Endothelial cell of umbilical vein (primary cell): ENCODE measurements around the gene CHIT1.

Experiments
- CTCF ChIP-seq, 2 donors: IDR thresholded peaks; 1 replicate in 1 of 2; 2 replicates in 1 of 2; pipeline ENCODE4 v1.5.1; 2011; ENCODE audit warnings: low read length in 2 of 2, mild to moderate bottlenecking in 2 of 2, moderate library complexity in 2 of 2, control low read depth in 1 of 2, inconsistent platforms in 1 of 2, low read depth in 1 of 2; ENCODE audit not compliant: insufficient read depth in 1 of 2; ENCODE audit errors: extremely low read depth in 1 of 2
- EZH2 ChIP-seq: IDR thresholded peaks from 2 replicates; pipeline ENCODE4 v1.6.1; 2012; ENCODE audit warnings: borderline replicate concordance, low read depth, mild to moderate bottlenecking, moderate library complexity, low read length, inconsistent platforms; ENCODE audit not compliant: severe bottlenecking
- FOS ChIP-seq: IDR thresholded peaks from 2 replicates; pipeline ENCODE4 v1.6.1; 2011; ENCODE audit warnings: mild to moderate bottlenecking, low read length, moderate library complexity, borderline replicate concordance; ENCODE audit not compliant: insufficient read depth
- GATA2 ChIP-seq: IDR thresholded peaks from 2 replicates; pipeline ENCODE4 v1.7.0; 2011; ENCODE audit warnings: low read depth, mild to moderate bottlenecking, moderate library complexity, mixed read lengths, low read length; ENCODE audit not compliant: insufficient read length, insufficient read depth
- JUN ChIP-seq: IDR thresholded peaks from 2 replicates; pipeline ENCODE4 v1.6.1; 2011; ENCODE audit warnings: borderline replicate concordance, low read depth; ENCODE audit not compliant: insufficient read length, insufficient read depth
- MAX ChIP-seq: IDR thresholded peaks from 2 replicates; pipeline ENCODE4 v1.6.1; 2011; ENCODE audit not compliant: insufficient read depth, insufficient read length
- MYC ChIP-seq: IDR thresholded peaks from one replicate; pipeline ENCODE4 v1.6.1; 2011; ENCODE audit warnings: mild to moderate bottlenecking, low read depth, low read length
- POLR2A ChIP-seq: IDR thresholded peaks from 2 replicates; pipeline ENCODE4 v1.6.1; 2012; ENCODE audit warnings: low read depth, mild to moderate bottlenecking, control low read depth, low read length
- POLR2AphosphoS5 ChIP-seq: IDR thresholded peaks from 2 replicates; pipeline ENCODE4 v1.6.1; 2012; ENCODE audit warnings: low read depth, mild to moderate bottlenecking, control low read depth, low read length, moderate library complexity; ENCODE audit not compliant: insufficient read depth

GRCh38 chr1:203174324-203174985, 55.0 kb downstream of the CHIT1 start:
- no peak for TF ChIP-seq CTCF (IDR thresholded peaks at IDR 0.05; ENCODE audit: extremely low read depth in 1 of 2, insufficient read depth in 1 of 2, low read depth in 1 of 2, low read length in 2 of 2)
- no peak for TF ChIP-seq FOS
- TF ChIP-seq POLR2A = no peak
- TF ChIP-seq MAX = no peak
- TF ChIP-seq JUN = no peak
- no peak for TF ChIP-seq EZH2
- no peak for TF ChIP-seq POLR2AphosphoS5
- TF ChIP-seq MYC = no peak
- TF ChIP-seq GATA2 = no peak
